SH-SY5Y (cell line): ENCODE measurements around the gene ERCC1.

Experiments
- GATA2 ChIP-seq: IDR thresholded peaks from 2 replicates; pipeline ENCODE4 v1.6.1; 2011; ENCODE audit warnings: mild to moderate bottlenecking, low read depth, low read length
- GATA3 ChIP-seq: IDR thresholded peaks from 2 replicates; pipeline ENCODE4 v1.6.1; 2011; ENCODE audit warnings: low read depth, mild to moderate bottlenecking, low read length, moderate library complexity

GRCh38 chr19:45423033-45423588, 606 bp downstream of the ERCC1 start:
- TF ChIP-seq GATA2 (no peak), GATA3 (no peak)
